ENCODE measurements around the gene SLC12A8.

GRCh38 chr3:125168711-125169393 is 43.7 kb downstream of the SLC12A8 start:
- TF ChIP-seq, protein P1, sequence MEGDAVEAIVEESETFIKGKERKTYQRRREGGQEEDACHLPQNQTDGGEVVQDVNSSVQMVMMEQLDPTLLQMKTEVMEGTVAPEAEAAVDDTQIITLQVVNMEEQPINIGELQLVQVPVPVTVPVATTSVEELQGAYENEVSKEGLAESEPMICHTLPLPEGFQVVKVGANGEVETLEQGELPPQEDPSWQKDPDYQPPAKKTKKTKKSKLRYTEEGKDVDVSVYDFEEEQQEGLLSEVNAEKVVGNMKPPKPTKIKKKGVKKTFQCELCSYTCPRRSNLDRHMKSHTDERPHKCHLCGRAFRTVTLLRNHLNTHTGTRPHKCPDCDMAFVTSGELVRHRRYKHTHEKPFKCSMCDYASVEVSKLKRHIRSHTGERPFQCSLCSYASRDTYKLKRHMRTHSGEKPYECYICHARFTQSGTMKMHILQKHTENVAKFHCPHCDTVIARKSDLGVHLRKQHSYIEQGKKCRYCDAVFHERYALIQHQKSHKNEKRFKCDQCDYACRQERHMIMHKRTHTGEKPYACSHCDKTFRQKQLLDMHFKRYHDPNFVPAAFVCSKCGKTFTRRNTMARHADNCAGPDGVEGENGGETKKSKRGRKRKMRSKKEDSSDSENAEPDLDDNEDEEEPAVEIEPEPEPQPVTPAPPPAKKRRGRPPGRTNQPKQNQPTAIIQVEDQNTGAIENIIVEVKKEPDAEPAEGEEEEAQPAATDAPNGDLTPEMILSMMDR (IDR thresholded peaks at IDR 0.05; ENCODE audit: low read length): no peak
- TF ChIP-seq EZH2 (optimal IDR thresholded peaks at IDR 0.05; ENCODE audit: low read depth, low read length): no peak
- no peak for TF ChIP-seq EZH2phosphoT487 (IDR thresholded peaks at IDR 0.05; ENCODE audit: low read length)
